ENCODE results near the gene ADTRP. TPM values are rescaled to one million over a fixed set of nuclear protein-coding genes. Genes with fewer than 3 reads are reported as not detected.

ADTRP gene
- total and polyA plus RNA-seq, 7 donors: 0.08 TPM; not detected in 5

DNA sequence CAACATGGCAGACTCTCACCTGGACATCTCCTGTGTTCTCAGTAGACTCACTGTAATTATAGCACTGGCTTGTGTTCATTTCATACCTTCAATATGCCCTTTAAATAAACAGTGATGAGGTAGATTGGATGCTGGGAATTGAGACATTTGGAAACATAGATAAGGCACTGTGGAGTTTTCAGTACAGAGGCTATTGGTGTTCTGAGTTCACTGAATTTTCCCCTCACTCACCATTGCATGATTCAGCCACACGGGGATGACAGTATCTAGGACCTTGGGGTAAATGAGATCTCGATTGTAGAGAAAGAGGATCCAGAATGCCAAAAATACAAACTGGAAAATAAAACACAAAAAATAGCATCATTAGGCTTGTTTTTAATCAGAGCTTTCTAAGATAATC, 12.6 kb downstream of the ADTRP start:
- 37 to 54% (median 38%) methylated on average over 2 of the region's 2 CpGs for WGBS, 3 donors
- H3K4me3 ChIP-seq: no peak overlapping the region
- no peak for DNase-seq
- H3K9me3 ChIP-seq: no peaks in the 10 kb centered on the region
- no peaks in the 10 kb centered on the region for H3K36me3 ChIP-seq (ENCODE audit: insufficient read depth in 1 of 2, low read depth in 1 of 2)
- TF ChIP-seq, protein P1, sequence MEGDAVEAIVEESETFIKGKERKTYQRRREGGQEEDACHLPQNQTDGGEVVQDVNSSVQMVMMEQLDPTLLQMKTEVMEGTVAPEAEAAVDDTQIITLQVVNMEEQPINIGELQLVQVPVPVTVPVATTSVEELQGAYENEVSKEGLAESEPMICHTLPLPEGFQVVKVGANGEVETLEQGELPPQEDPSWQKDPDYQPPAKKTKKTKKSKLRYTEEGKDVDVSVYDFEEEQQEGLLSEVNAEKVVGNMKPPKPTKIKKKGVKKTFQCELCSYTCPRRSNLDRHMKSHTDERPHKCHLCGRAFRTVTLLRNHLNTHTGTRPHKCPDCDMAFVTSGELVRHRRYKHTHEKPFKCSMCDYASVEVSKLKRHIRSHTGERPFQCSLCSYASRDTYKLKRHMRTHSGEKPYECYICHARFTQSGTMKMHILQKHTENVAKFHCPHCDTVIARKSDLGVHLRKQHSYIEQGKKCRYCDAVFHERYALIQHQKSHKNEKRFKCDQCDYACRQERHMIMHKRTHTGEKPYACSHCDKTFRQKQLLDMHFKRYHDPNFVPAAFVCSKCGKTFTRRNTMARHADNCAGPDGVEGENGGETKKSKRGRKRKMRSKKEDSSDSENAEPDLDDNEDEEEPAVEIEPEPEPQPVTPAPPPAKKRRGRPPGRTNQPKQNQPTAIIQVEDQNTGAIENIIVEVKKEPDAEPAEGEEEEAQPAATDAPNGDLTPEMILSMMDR (IDR thresholded peaks at IDR 0.05): no peak
- no peak overlapping the region for H3K27ac ChIP-seq
- no peaks in the 10 kb centered on the region for H3K4me1 ChIP-seq
- no peaks in the 10 kb centered on the region for H3K27me3 ChIP-seq (ENCODE audit: insufficient read depth in 3 of 3, low read length in 2 of 3)
- ATAC-seq: no peak
- intact Hi-C loops (cut with DNase I): no loop called here

DNA sequence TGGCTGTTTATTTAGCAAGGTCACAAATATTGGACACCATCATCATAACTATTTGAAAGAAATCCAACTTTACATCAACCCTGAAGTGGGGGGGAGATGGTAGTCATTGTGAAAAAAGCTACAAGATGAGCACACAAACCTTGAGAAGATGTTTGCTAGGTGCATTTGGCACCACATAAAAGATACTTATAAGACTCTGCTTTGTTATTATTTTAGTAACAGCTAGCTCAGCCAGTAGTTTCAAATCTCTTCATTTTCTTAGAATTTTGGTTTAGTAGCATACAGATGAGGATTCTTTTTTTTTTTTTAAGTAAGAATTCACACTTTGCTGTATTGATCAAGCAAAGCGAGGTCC, 14.4 kb downstream of the ADTRP start:
- DNase-seq: no peak
- no peaks in the 10 kb centered on the region for H3K4me1 ChIP-seq
- ATAC-seq: no peak
- no peaks in the 10 kb centered on the region for H3K36me3 ChIP-seq (ENCODE audit: insufficient read depth in 1 of 2, low read depth in 1 of 2)
- no peak overlapping the region for H3K4me3 ChIP-seq
- intact Hi-C loops (cut with DNase I): no loop called here
- no peaks in the 10 kb centered on the region for H3K9me3 ChIP-seq
- H3K27me3 ChIP-seq (ENCODE audit: insufficient read depth in 3 of 3, low read length in 2 of 3): no peaks in the 10 kb centered on the region
- no peak overlapping the region for H3K27ac ChIP-seq
- TF ChIP-seq, protein P1 (IDR thresholded peaks at IDR 0.05): no peak
- WGBS, 3 donors: 94 to 98% (median 95%) methylated on average over 1 of the region's 1 CpG

DNA sequence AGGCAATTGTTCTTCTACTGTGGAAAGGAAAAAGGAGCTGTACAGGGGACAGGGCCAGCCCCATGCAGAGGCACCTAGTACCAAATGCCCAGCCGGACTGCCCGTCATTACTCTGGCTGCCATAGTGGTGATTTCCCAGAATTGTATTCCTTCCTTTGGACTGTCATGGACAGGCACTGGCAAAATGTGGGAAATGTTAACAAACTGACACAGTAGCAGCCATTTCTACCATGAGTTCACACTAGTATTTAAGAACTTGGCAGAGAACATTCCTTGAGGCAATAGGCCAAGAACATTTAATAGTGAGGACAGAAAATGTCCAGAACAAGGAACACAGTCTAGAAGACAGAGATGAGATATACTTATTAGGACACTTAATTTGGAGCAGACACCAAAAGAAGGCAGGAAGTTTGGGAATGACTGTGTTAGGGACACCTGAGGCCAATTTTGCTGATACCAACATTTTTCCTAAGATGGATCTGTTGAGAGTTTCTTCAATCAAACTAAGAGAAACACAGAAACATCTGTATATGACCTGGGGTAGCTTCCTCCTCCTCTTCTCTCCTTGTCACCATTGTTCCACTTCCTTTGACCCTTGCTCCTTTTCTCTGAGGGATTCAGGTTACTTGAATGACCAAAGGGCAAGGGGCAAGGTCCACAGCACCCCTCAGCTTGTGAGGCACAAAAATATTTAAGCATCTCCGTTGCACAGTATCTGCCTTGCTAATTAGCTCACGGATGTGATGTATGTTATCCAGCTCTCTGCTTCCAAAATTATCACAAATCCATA, 14.9 kb downstream of the ADTRP start:
- intact Hi-C loops (cut with DNase I): no loop called here
- Histone ChIP-seq H3K4me1 (no peaks in the 10 kb centered on the region), H3K36me3 (ENCODE audit: insufficient read depth in 1 of 2, low read depth in 1 of 2) (no peaks in the 10 kb centered on the region), H3K27me3 (ENCODE audit: insufficient read depth in 3 of 3, low read length in 2 of 3) (no peaks in the 10 kb centered on the region), H3K9me3 (no peaks in the 10 kb centered on the region), H3K4me3 (no peak overlapping the region), H3K27ac (no peak overlapping the region)
- 79 to 90% (median 81%) methylated on average over 4 of the region's 4 CpGs for WGBS, 3 donors
- TF ChIP-seq, protein P1 (IDR thresholded peaks at IDR 0.05): no peak
- DNase-seq (no peak), ATAC-seq (no peak)

DNA sequence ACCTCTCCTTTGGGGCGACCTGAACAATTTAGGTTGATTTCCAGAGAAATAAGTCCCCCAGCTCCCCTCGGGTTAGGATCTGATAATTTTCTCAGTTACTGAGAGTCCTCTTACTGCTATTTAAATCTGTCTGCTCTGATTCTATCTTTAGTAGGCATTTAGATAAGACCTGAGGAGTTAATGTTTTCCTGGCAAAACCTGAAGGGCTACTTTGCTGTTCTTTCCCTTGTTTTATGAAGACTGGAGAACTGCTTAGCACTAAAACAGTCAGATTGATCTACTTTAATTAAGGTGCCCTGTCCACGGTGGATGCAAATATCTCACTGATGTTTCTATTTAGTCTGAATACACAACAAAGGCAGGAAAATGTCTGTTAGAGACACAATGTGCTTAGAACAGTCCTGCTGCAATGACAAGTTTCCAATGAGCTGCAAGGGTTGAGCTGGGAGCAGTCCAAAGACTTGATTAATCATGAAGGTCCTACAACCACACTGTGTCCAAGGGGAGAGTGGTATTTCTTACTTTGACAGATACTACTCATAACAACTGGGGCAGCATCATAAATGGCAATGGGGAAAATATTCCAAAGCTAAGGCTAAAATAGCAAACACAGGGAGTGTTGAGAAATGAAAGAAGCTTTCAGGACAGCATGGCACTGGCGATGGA, 15.7 kb downstream of the ADTRP start:
- intact Hi-C loops (cut with DNase I): no loop called here
- no peaks in the 10 kb centered on the region for H3K4me1 ChIP-seq
- H3K27me3 ChIP-seq (ENCODE audit: insufficient read depth in 3 of 3, low read length in 2 of 3): no peaks in the 10 kb centered on the region
- no peak overlapping the region for H3K27ac ChIP-seq
- H3K4me3 ChIP-seq: no peak overlapping the region
- TF ChIP-seq, protein P1 (IDR thresholded peaks at IDR 0.05): no peak
- ATAC-seq: no peak
- no peaks in the 10 kb centered on the region for H3K9me3 ChIP-seq
- DNase-seq: no peak
- H3K36me3 ChIP-seq (ENCODE audit: insufficient read depth in 1 of 2, low read depth in 1 of 2): no peaks in the 10 kb centered on the region
- WGBS, 3 donors: 74 to 78% (median 74%) methylated on average over 4 of the region's 4 CpGs
